T1000 (cell line): ENCODE measurements around the gene YWHAH.

Source experiments
- DNase-seq: peaks from one replicate; lab custom pipeline; 2025; ENCODE audit warnings: mixed read lengths; lab: John Stamatoyannopoulos, UW

Gene YWHAH

DNA sequence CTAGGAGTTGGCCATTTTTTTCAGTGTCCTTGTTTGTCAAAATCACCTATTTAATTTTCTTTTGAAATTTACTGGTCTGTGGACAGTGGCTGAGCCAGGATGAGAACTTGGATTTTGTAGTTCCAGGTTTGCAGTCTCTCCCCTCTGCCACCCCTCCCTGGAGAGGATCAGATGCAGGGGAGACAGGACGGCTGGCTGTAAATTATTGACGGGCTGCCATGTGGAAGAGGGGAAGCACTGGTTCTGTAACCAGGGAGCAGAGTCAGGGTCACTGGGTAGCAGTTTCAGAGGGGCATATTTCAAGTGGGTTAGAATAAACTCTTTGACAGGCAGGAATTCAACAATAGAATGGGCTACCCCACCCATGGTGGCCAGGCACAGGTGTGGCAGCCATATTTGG, 20.6 kb upstream of the YWHAH start:
- DNase-seq, result no peak

DNA sequence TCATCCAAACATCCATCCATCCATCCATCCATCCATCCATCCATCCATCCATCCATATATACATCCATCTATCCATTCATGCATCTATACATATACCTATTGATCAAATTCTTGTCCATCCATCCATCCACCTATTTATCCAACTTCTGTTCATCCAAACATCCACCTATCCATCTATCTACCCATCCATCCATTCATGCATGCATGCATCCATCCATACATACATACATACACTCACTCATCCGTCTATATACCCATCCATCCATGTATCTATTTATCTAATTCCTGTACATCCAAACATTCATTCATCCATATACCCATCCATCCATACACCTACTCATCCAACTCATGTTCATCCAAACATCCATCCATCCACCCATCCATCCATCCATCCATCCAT, 19.3 kb upstream of the YWHAH start:
- no peak for DNase-seq

DNA sequence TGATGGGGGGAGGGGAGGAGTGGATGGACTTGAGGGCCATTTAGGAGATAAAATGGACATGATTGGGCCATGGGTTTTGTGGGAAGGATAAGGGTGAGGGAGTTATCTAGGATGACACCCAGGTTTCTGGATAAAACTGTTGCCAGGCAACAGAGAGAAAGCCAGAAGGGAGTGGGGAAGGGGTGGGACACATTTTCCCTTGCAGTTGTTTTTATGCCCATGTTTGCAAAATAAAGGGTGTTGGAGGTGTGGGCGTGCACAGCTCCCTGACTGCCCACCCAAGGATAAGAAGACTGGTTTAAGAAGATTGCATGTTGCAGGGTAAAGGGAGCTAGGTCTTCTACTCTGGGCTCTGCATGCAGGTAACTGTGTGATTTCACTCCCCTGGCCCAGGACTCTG, 18.3 kb upstream of the YWHAH start:
- DNase-seq, result no peak

DNA sequence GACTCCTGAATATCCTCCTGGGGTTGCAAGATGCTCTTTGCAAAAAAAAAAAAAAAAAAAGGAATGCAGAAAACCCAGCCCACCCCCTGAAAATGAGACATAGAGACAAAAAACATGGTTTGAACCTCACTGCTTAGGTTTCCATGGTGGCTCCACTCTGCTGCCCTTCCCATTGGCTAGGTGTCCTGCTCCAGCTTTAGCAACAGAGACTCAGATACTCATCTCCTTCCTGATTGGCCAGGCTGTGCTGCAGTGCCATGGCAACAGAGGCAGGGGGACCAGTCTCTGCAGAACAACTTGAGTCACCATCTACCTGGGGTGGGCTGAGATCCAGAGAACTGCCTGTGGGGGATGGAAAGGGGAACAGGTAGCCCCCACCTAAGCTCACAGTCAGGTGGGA, 17.4 kb upstream of the YWHAH start:
- no peak for DNase-seq

DNA sequence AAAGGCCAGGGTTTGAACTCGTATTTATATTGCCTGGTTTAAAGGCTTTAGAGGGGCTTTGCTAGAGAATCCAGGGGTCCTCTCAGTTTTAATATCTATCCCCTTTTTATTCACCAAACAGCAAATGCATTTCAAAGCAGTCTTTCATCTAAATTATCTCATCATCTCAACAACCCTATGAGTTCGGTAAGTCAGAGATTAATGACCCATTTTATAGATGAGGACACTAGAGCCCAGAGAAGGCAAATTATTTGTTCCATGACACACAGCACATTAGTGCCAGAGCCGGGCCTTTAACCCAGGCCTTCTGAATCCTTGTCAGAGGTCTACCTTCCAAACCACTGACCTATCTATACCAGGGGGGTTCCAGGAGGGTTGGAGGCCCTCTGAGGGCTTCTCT, 16.8 kb upstream of the YWHAH start:
- no peak for DNase-seq

DNA sequence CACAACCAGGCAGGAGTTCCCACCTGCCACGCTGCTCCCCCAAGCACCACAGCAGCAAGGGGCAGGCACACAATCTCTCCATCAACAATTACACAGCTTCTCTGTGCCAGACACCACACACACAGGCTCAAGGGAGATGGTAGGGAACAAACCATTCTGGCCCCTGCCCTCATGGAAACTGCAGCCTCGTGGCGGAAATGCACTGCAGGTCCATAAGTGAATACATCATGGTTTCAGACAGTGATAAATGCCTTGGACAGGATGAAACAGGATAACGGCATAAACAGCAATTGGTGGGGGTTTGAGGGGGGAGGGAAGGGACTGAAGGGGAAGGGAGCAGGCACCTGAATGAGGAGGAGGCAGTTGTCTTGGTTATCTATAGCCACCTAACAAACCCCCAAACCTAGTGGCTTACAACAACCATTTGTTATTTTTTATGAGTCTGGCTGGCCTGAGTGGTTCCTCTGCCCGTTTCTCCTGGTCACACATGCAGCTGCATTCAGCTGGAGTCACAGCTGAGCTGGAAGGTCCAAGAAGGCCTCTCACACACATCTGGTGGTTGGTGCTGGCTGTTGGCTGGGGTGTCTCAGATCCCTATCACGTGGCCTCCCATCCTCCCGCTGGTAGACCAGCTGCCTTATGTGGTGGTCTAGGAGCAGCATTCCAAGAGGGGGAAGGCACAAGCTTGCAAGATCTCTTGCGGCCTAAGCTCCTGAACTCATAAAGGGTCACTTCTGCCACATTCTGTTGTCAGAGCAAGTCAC, 15.0 kb upstream of the YWHAH start:
- DNase-seq, result no peak

DNA sequence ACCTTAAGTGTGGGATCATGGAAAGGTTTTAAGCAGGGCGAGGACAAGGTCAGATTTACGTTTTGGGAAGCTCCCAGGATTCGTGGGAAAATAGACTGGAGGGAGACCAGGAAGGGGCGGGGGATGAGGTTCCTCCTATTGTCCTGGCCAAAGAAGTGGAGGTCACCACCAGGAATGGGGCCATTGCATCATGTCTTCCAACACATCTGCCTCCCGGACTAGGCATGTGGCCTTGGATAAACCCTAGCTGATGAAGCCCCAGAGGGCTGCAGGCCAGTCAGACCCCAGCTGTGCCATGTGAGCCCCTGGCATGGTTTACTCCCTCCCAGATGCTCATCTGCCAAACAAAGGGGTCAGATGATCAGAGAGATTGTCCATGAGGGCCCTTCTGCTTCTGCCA, 11.5 kb upstream of the YWHAH start:
- DNase-seq, result no peak

DNA sequence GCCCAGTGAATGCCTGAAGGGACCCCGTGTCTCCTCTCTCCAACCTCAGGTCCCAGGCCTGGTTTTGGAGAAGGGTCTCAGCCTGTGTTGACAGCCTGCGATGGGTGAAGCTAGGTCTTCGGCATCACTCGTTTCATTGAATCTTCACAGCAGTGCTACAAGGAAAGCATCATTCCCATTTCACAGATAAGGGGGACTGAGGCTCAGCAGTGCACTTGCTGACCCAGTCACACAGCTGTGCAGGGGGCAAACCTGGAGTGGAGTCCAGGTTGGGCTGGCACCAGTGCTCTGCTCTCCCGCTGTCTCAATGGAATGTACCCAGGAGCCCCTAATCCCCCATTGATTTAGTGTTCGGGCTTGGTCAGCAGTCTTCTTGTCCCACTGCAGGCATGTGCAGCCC, 10.9 kb upstream of the YWHAH start:
- no peak for DNase-seq

DNA sequence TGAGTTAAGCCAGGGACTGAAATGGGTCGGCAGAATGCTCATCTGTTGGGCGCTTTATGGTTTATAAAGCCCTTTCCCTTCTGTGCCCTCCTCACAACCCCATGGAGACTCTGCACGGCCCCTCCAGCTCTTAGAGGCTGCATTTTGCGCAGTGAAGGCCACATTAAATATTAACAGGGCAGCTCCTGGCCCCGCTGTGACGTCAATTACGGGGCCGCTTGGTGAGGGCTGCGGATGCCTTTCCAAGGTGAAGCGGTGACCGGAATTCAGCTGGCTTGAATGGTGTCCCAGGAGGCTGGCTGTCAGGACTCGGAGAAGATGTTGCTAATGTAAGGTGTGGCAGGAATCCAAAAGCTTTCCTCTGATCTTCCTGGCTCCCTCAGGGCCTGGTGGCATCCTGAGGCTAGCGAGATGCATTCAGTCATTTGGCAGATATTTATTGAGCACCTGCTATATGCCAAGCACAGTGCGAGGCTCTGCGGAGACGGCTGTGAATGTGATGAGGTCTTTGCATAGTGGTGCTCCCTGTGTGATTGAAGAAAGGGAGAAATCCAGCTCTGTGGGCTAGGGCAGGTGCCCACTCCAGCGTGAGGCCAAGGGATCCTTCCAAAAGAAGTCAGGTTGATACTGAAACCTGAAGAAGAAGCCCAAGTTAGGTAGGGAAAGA, 10.4 kb upstream of the YWHAH start:
- DNase-seq, result no peak

DNA sequence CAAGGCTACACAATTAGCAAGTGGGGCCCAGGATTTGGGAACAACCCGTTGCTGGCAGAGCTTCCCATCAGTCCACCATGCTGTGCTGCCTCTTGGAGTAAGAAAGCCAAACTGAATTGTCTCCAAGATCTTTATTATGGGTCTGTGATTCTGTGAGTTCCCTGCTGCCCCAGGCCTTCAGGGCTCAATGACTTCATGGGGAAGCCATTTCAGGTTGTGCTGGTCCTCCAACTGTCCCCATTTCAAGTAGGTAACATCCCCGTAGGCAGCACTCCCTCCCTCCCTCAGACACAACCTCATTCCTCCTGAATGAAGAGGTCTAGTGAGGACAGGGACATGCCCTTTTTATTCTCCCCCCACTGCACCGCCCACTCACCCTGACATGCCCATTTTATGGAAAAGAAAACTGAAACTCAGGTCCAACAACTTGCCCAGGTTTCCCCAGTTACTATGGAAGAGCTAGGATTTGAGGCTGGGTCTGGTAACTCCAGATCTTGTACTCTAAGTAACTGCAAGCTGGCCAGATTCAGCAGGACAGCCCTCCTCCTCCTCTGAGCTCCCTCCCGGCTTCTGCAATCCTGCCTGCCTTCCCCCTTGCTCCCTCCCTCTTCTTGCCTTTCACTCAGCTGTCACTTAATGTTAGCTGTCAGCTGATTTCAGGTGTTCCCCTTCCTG, 8.2 kb upstream of the YWHAH start:
- no peak for DNase-seq

DNA sequence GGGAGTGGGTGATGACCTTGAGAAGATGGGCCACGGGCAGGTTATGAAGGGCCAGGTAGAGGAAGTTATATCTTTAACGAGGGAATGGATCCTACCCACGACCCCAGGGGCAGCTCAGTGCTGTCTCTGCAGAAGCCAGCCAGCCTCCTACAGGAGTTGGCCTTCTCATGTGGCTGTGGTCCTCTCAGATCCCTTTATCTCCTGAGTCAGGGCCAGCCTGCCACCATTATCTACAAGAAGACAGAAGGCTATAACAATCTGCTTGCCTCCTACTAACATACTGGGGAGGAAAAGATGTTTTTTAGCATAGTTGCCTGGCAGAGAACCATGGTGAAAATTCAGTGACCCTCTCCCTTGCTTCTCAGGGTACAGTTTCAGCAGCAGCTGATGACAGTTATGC, 7.0 kb upstream of the YWHAH start:
- DNase-seq, result no peak

DNA sequence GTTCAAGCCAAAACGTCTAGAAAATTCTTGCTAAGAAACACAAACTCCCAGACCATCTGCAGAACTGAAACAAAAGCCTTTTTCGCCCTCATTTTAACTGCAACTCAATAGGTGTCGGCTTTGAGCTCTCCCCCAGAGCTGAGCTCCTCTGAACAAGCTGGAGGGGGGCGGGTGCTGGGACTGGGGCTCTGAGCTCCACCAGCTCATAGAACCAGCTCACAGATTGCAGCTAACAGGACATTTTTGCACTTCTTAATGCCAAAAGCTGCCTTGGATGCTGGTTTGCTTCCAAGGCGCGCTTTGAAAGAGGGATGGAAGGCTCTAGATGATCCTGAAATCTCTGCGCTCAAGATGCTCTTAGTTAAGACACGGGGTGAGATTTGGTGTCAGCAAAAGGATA, 6.0 kb upstream of the YWHAH start:
- DNase-seq, result no peak

DNA sequence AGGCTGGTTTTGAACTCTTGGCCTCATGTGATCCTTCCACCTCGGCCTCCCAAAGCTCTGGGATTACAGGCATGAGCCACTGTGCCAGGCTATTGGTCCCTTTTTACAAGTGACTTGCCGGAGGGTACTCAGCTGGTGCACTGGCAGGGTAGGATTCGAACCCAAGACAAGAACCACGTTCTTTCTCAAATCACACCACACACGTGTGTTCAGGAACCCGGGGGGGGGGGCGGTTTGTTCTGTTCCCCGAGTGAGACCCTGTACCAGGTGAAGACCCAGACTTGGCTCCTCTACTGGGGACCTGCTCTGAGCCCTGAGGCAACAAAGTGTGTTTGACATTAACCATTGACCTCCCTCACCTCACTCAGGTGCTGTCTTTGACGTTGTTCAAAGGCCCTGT, 3.8 kb upstream of the YWHAH start:
- DNase-seq, result no peak

DNA sequence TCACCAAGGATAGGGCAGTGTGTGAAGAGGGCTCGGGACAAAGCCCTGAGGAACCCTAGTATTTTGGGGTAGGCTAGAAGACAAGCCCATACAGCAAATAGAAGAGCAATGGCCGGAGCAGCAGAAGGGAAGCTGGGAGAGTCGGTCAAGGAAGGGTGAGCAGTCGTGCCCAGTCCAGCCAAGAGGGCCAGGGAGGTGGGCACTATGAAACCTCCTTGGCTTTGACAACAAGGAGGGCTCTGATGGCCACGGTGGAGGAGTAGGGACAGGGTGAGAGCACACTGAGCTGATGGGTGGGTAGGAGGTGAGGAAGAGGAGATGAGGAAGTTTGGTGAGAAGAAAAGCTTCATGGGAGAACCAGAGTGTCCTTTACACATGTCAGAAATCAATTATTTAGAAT, 2.2 kb upstream of the YWHAH start:
- DNase-seq, result no peak

DNA sequence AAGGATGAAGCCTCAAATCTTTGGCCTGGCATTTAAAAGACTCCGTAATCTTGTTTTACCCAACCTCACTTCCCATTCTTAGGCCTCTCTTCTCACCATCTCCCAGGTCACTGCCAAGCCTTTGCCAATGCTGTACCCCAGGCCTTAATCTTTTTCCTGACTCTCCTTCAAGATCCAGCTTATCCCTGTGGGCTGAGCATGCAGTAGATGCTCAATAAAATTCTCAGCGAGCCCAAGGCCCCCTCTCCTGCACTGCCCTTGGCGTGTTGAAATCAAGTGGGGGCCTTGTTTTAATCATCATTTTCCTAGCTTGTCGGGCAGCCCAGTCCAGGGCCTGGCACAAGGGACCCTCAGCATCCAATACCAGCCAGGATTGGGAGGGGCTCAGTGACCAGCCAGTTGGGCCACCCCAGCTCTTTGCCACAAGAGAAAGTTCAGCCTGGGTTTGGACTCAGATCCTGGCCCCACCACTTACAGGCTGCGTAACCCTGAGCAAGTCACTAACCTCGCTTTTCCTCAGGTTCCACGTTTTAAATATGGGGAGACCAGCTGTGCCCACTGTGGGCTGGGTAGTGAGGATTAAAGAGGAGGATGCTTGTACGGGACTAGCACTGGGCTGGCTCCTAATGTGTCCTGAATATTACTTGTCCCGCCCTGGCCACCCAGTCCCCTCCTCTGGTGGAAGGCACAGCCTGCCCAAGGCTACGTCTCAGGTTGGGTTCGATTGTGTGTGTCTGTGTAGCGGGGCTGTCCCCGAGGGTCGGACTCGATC, 943 bp upstream of the YWHAH start:
- DNase-seq, result no peak

DNA sequence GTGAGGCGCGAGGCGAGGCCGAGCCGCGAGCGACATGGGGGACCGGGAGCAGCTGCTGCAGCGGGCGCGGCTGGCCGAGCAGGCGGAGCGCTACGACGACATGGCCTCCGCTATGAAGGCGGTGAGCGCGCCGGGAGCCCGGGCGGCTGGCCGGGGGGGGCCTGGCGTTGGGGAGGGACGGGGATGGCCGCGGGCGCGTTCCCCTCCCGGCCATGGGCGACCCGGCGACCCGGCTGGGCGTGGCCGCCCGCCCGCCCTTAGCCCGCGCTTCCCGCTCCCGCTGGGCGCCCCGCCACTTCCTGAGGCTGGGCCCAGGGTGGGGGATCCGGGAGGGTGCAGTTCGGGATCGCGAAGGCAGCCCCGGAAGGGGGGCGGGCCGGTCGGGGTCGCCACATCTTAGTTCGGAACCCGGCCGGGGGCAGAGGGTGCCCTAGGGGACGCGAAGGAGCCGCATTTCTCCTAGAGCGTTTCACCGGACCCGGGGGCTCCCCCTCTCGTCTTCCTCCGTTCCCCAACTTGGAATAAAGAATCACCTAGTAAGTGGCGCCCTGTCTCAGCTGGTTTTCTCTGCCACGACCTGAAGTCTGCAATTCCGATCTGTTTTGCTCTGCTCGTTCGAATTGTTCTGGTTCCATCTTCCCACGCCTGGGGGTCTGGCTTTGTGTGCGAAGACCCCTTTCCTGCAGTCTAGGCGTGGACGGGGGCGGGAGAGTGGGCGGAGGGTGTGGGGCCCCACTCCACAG, 536 bp downstream of the YWHAH start:
- DNase-seq, result no peak

DNA sequence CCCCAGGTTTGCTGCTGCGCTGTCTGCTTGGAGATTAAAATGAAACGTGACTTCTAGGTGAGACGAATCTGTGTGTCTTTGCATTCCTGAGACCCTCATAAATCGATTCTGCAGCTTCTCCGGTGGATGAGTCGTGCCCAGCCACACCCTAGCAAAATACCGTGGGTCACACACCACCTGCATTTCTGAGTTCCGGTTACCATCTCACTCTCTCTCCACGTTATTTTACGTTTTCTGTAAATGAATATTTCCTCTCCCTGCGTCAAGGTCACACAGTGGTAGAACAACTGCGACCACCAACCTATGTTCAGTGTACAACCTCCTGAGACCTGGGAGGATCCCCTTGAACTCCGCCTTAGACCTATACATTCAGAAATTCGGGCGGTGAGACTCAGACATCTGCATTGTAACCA, 1.1 kb downstream of the YWHAH start:
- no peak for DNase-seq

DNA sequence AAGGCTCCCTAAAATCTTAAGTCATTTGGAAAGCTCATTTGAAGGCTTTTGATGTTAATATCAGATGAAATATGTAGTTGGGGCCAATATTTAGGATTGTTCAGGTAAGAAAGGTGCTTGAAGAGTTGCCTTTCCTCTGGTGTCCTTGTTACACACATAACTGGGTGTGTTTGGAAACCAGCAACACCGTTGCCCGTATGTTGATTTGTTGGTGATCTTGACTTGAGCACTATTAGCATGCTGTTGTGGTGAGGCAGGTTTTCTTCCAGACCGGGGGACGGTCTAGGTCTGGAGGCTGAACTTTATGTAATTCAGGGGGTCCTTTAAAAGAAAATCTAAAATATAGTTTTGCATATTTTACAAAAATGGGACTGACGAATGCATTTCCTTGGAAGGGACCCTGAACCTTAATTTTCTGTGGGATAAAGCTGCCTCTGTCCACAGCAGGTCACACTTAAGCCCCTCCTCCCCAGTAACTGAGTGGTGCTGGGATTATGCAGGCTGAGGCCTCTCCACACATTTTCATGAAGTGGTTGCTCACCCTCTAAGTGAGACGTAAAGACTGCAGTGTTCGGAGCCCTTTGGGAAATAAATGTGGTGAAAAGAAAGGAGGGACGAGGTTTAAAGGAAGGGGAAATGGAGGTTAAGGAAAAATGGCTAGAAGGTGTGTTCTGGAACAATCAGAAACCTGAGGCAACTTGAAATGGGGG, 1.8 kb downstream of the YWHAH start:
- no peak for DNase-seq

DNA sequence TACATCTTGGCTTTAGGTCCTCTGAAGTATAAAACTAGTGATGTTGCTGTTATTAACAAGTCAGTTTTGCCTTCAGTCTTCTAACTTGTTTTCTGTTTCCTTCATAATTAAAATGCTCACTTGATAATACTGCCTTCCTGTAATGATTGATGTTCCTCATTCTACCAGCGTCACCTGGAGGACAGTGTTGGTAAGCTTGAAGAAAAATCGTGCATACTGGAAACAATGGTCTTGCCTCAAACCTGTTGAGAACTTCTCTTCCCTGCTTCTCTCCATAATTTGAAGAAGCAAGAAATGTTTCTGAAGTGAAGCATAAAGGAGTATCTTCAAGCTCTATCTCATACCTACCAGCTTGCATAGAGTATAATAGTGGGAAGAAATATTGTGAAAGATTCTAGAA, 3.0 kb downstream of the YWHAH start:
- DNase-seq, result no peak

DNA sequence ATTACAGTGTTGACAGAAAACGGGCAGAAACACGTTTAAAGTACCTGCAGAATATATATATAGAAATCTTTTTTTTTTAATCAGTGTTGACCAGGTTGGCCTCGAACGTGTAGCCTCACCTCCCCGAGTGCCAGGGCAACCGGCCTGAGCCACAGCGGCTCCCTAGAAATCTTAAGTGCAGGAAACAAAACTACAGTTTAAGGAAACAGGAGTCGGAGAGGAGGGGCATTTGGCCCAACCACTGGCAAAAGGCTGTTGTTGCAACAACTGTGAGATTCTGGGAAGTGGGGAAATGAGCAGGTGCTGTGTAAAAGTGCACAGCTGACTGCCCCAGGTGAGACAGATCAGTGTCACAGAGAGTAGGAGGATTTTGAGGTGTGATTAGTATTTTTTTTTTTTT, 3.7 kb downstream of the YWHAH start:
- DNase-seq, result no peak

DNA sequence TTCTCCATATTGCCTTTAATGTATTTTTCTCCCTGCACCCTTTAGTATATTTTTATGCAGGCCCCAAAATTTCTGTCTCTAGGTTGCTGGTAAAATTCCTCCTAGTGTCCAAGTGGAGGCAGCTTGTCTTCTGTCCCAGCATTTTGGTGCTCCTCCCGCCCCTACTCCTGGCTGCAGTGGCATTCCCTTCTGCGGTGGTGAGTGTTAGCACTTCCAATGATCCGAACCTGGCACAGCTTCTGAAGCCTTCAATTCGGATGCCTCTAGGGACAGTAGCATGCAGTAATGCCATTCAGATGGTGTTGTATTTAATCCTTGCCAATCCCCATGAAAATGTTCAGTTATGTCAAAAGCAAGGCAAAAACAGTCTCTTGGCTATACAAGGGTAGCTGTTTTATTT, 5.9 kb downstream of the YWHAH start:
- no peak for DNase-seq
